ENCODE data around the gene CLSTN2.

The CLSTN2 gene

GRCh38 chr3:140034058-140034457 lies 99.1 kb downstream of the CLSTN2 start:
- H3K4me2 ChIP-seq (ENCODE audit: low read length) = no peak overlapping the region
- H3K27ac ChIP-seq (ENCODE audit: low read depth, low read length) = no peak overlapping the region
- no peaks in the 10 kb centered on the region for H4K20me1 ChIP-seq (ENCODE audit: control insufficient read depth, insufficient read depth, low read depth, low read length)
- no peaks in the 10 kb centered on the region for H3K9me3 ChIP-seq (ENCODE audit: control insufficient read depth, insufficient read depth, low read length)
- no peaks in the 10 kb centered on the region for H3K27me3 ChIP-seq (ENCODE audit: control insufficient read depth, low read length)
- H3F3A ChIP-seq (ENCODE audit: control insufficient read depth, insufficient read depth) = no peaks in the 10 kb centered on the region
- H3K4me3 ChIP-seq (ENCODE audit: low read length) = no peak overlapping the region
- no peaks in the 10 kb centered on the region for H3K36me3 ChIP-seq (ENCODE audit: control insufficient read depth, low read length)
- no peak for TF ChIP-seq EZH2phosphoT487 (IDR thresholded peaks at IDR 0.05; ENCODE audit: borderline replicate concordance, low read length)
- TF ChIP-seq, protein P1, sequence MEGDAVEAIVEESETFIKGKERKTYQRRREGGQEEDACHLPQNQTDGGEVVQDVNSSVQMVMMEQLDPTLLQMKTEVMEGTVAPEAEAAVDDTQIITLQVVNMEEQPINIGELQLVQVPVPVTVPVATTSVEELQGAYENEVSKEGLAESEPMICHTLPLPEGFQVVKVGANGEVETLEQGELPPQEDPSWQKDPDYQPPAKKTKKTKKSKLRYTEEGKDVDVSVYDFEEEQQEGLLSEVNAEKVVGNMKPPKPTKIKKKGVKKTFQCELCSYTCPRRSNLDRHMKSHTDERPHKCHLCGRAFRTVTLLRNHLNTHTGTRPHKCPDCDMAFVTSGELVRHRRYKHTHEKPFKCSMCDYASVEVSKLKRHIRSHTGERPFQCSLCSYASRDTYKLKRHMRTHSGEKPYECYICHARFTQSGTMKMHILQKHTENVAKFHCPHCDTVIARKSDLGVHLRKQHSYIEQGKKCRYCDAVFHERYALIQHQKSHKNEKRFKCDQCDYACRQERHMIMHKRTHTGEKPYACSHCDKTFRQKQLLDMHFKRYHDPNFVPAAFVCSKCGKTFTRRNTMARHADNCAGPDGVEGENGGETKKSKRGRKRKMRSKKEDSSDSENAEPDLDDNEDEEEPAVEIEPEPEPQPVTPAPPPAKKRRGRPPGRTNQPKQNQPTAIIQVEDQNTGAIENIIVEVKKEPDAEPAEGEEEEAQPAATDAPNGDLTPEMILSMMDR (IDR thresholded peaks at IDR 0.05; ENCODE audit: low read depth, low read length, poor library complexity, severe bottlenecking) = no peak
- H3K9me2 ChIP-seq (replicated peaks; ENCODE audit: control insufficient read depth, low read length) = no peaks in the 10 kb centered on the region
- no peaks in the 10 kb centered on the region for H3K79me2 ChIP-seq (ENCODE audit: control insufficient read depth, low read length)
- no peaks in the 10 kb centered on the region for H3K4me1 ChIP-seq (ENCODE audit: control insufficient read depth, low read length)

DNA sequence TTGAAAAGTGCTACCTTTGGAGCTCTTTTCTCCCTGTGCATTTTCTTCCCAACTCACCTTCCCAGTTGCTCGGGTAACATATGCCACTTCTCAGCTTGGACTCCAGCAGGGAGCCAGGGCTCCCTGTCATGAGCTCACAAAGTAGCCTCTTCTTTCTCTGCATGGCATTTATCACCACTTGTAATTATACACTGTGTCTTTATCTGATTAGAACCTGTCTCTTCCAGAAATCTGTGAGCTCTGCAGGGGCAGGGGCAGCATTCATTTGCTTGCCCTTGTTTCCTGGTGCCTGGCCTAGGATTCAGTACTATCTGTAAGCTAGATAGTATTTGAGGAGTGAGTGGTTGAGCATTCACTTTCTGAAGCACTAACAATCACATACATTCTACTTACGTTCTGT lies 100.9 kb downstream of the CLSTN2 start:
- no peaks in the 10 kb centered on the region for H3F3A ChIP-seq (ENCODE audit: control insufficient read depth, insufficient read depth)
- no peaks in the 10 kb centered on the region for H3K27me3 ChIP-seq (ENCODE audit: control insufficient read depth, low read length)
- no peaks in the 10 kb centered on the region for H3K9me2 ChIP-seq (replicated peaks; ENCODE audit: control insufficient read depth, low read length)
- H3K79me2 ChIP-seq (ENCODE audit: control insufficient read depth, low read length) = no peaks in the 10 kb centered on the region
- no peak overlapping the region for H3K27ac ChIP-seq (ENCODE audit: low read depth, low read length)
- no peaks in the 10 kb centered on the region for H4K20me1 ChIP-seq (ENCODE audit: control insufficient read depth, insufficient read depth, low read depth, low read length)
- no peaks in the 10 kb centered on the region for H3K36me3 ChIP-seq (ENCODE audit: control insufficient read depth, low read length)
- TF ChIP-seq EZH2phosphoT487 (IDR thresholded peaks at IDR 0.05; ENCODE audit: borderline replicate concordance, low read length) = no peak
- TF ChIP-seq, protein P1 (IDR thresholded peaks at IDR 0.05; ENCODE audit: low read depth, low read length, poor library complexity, severe bottlenecking) = no peak
- H3K4me3 ChIP-seq (ENCODE audit: low read length) = no peak overlapping the region
- H3K4me1 ChIP-seq (ENCODE audit: control insufficient read depth, low read length) = no peaks in the 10 kb centered on the region
- H3K9me3 ChIP-seq (ENCODE audit: control insufficient read depth, insufficient read depth, low read length) = no peaks in the 10 kb centered on the region
- H3K4me2 ChIP-seq (ENCODE audit: low read length) = no peak overlapping the region

DNA sequence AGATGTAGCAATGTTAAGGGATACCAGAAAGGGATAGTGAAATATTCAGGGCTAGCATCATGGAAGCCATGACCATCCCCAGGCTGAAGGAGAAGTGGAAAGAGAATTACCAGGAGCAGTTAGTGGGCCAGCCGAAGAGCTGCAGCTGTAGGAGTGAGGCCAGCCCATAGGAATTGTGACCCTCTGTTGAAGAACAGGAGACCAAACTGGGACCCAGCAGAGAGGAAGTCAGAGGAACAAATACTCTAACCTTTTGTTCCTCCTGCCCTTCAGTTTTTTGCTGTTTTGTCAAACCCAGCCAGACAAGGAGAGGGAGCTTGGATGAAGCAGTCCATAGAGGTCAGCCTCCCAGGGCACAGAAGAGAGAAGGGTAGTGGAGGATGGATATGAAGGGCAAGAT lies 115.4 kb downstream of the CLSTN2 start:
- Histone ChIP-seq H3K4me3 (ENCODE audit: low read length) (no peak overlapping the region), H4K20me1 (ENCODE audit: control insufficient read depth, insufficient read depth, low read depth, low read length) (no peaks in the 10 kb centered on the region)

More for the DNA sequence above, 115.4 kb downstream of the CLSTN2 start:
- Histone ChIP-seq H3K4me2 (ENCODE audit: low read length) (no peak overlapping the region), H3K27me3 (ENCODE audit: control insufficient read depth, low read length) (peaks cover 3% of the 10 kb centered on the region; the same call in 1 of the 2 replicates), H3K79me2 (ENCODE audit: control insufficient read depth, low read length) (no peaks in the 10 kb centered on the region), H3K4me1 (ENCODE audit: control insufficient read depth, low read length) (no peaks in the 10 kb centered on the region), H3F3A (ENCODE audit: control insufficient read depth, insufficient read depth) (no peaks in the 10 kb centered on the region), H3K36me3 (ENCODE audit: control insufficient read depth, low read length) (no peaks in the 10 kb centered on the region), H3K9me2 (replicated peaks; ENCODE audit: control insufficient read depth, low read length) (no peaks in the 10 kb centered on the region), H3K27ac (ENCODE audit: low read depth, low read length) (no peak overlapping the region), H3K9me3 (ENCODE audit: control insufficient read depth, insufficient read depth, low read length) (no peaks in the 10 kb centered on the region)
- TF ChIP-seq, protein P1 (IDR thresholded peaks at IDR 0.05; ENCODE audit: low read depth, low read length, poor library complexity, severe bottlenecking) = no peak
- no peak for TF ChIP-seq EZH2phosphoT487 (IDR thresholded peaks at IDR 0.05; ENCODE audit: borderline replicate concordance, low read length)

Measured in DOHH2 (cell line).